Activated naive CD8-positive, alpha-beta T cell treated with anti-CD3 and anti-CD28 coated beads, Interleukin-2, amount 50 U/mL, for 24 hours (primary cell): ENCODE measurements around the gene SNHG17.
"Not testable (repeated sequence)": the region's sequence is repeated elsewhere in the genome, so short reads cannot be mapped to it uniquely, and the experiment has no call there.

Experiments used
- ATAC-seq: fragments of 150-1000 bp; cut with Tn5 transposase; one replicate; pipeline ENCODE4 v1.10.0; 2021
- DNase-seq: peaks from one replicate; pipeline ENCODE4 v3.0.0; 2021
- H3K27ac Mint-ChIP-seq: one replicate; pipeline ENCODE4 v1.8.0; 2021; ENCODE audit warnings: mild to moderate bottlenecking, mixed read lengths
- H3K27me3 Mint-ChIP-seq: one replicate; pipeline ENCODE4 v1.8.0; 2021; ENCODE audit warnings: mixed read lengths
- H3K36me3 Mint-ChIP-seq: one replicate; pipeline ENCODE4 v1.8.0; 2021; ENCODE audit warnings: low read depth, mixed read lengths
- H3K4me1 Mint-ChIP-seq: one replicate; pipeline ENCODE4 v1.8.0; 2021; ENCODE audit warnings: mixed read lengths
- H3K4me3 Mint-ChIP-seq: one replicate; pipeline ENCODE4 v1.8.0; 2021; ENCODE audit warnings: mild to moderate bottlenecking, moderate library complexity, mixed read lengths
- H3K9me3 Mint-ChIP-seq: one replicate; pipeline ENCODE4 v1.8.0; 2021; ENCODE audit warnings: mixed read lengths

Gene SNHG17

GRCh38 chr20:38434770-38435554 lies at the start of gene SNHG17:
Gene SNHG17 (minus strand): TSS chr20:38435328.
- Mint-ChIP-seq H3K27me3 (peaks cover 7% of the 10 kb centered on the region), H3K36me3 (peaks cover 49% of the 10 kb centered on the region), H3K4me1 (peaks cover 37% of the 10 kb centered on the region), H3K4me3 (peak within 1 kb of the TSS; percentile 94), H3K27ac (peak within 1 kb of the TSS; percentile 98), H3K9me3 (no peaks in the 10 kb centered on the region)
- peak; percentile 72 for ATAC-seq
- peak; percentile 92 for DNase-seq

- Mint-ChIP-seq H3K4me1 (peaks cover 32% of the 10 kb centered on the region), H3K27ac (no peak overlapping the region)
Measured at GRCh38 chr20:38479596-38479995, 44.5 kb upstream of the SNHG17 start.

GRCh38 chr20:38477747-38478146 lies 42.6 kb upstream of the SNHG17 start:
- Mint-ChIP-seq H3K27me3 (no peaks in the 10 kb centered on the region), H3K4me3 (no peak overlapping the region), H3K4me1 (peaks cover 44% of the 10 kb centered on the region), H3K27ac (peak overlapping the region; percentile 18), H3K36me3 (peaks cover 15% of the 10 kb centered on the region), H3K9me3 (no peaks in the 10 kb centered on the region)
- no peak for ATAC-seq
- DNase-seq: no peak

More at GRCh38 chr20:38479596-38479995, 44.5 kb upstream of the SNHG17 start:
- DNase-seq (no peak), ATAC-seq (no peak)
- no peaks in the 10 kb centered on the region for H3K9me3 Mint-ChIP-seq
- no peaks in the 10 kb centered on the region for H3K27me3 Mint-ChIP-seq
- no peak overlapping the region for H3K4me3 Mint-ChIP-seq
- peaks cover 13% of the 10 kb centered on the region for H3K36me3 Mint-ChIP-seq

GRCh38 chr20:38473367-38473795 lies 38.3 kb upstream of the SNHG17 start:
- DNase-seq (no peak), ATAC-seq (no peak)
- Mint-ChIP-seq H3K27ac (peak overlapping the region; percentile 61), H3K4me1 (peaks cover 48% of the 10 kb centered on the region), H3K9me3 (no peaks in the 10 kb centered on the region), H3K27me3 (no peaks in the 10 kb centered on the region), H3K4me3 (peak overlapping the region; percentile 86), H3K36me3 (peaks cover 5% of the 10 kb centered on the region)

- ATAC-seq (peak; percentile 96), DNase-seq (peak; percentile 97)
- Mint-ChIP-seq H3K27me3 (no peaks in the 10 kb centered on the region), H3K27ac (peak within 1 kb of the TSS; percentile 86), H3K9me3 (no peaks in the 10 kb centered on the region), H3K36me3 (peaks cover 5% of the 10 kb centered on the region), H3K4me1 (peaks cover 46% of the 10 kb centered on the region), H3K4me3 (peak within 1 kb of the TSS; percentile 86)
Measured at GRCh38 chr20:38472513-38473366, 37.6 kb upstream of the SNHG17 start, which contains the start of gene RALGAPB. Gene RALGAPB (plus strand): TSS chr20:38472843. CDS start chr20:38488433, 15,590 bp downstream.

GRCh38 chr20:38471987-38472512 lies 36.9 kb upstream of the SNHG17 start:
- ATAC-seq (no peak), DNase-seq (no peak)
- H3K4me1 Mint-ChIP-seq: peaks cover 39% of the 10 kb centered on the region
- H3K27ac Mint-ChIP-seq: peak overlapping the region; percentile 86
- peaks cover 5% of the 10 kb centered on the region for H3K36me3 Mint-ChIP-seq
- no peaks in the 10 kb centered on the region for H3K27me3 Mint-ChIP-seq
- H3K4me3 Mint-ChIP-seq: peak overlapping the region; percentile 86
- H3K9me3 Mint-ChIP-seq: no peaks in the 10 kb centered on the region

- no peak for DNase-seq
- H3K9me3 Mint-ChIP-seq: no peaks in the 10 kb centered on the region
- H3K27me3 Mint-ChIP-seq: no peaks in the 10 kb centered on the region
- no peak for ATAC-seq
- H3K27ac Mint-ChIP-seq: no peak overlapping the region
- peaks cover 35% of the 10 kb centered on the region for H3K4me1 Mint-ChIP-seq
- H3K36me3 Mint-ChIP-seq: peaks cover 5% of the 10 kb centered on the region
- no peak overlapping the region for H3K4me3 Mint-ChIP-seq
Measured at GRCh38 chr20:38471245-38471644, 36.1 kb upstream of the SNHG17 start.

- DNase-seq (no peak), ATAC-seq (no peak)
- Mint-ChIP-seq H3K36me3 (no peaks in the 10 kb centered on the region), H3K4me1 (peaks cover 3% of the 10 kb centered on the region), H3K9me3 (no peaks in the 10 kb centered on the region), H3K27me3 (no peaks in the 10 kb centered on the region), H3K27ac (no peak overlapping the region), H3K4me3 (no peak overlapping the region)
Measured at GRCh38 chr20:38466983-38467382, 31.9 kb upstream of the SNHG17 start.

- H3K27me3 Mint-ChIP-seq: no peaks in the 10 kb centered on the region
- H3K36me3 Mint-ChIP-seq: no peaks in the 10 kb centered on the region
- H3K27ac Mint-ChIP-seq: no peak overlapping the region
- ATAC-seq (no peak), DNase-seq (no peak)
- no peaks in the 10 kb centered on the region for H3K9me3 Mint-ChIP-seq
- H3K4me1 Mint-ChIP-seq: no peaks in the 10 kb centered on the region
- no peak overlapping the region for H3K4me3 Mint-ChIP-seq
Measured at GRCh38 chr20:38466171-38466570, 31.0 kb upstream of the SNHG17 start.

- H3K4me1 Mint-ChIP-seq, H3K9me3 Mint-ChIP-seq, H3K27ac Mint-ChIP-seq, DNase-seq, ATAC-seq, H3K36me3 Mint-ChIP-seq, H3K27me3 Mint-ChIP-seq, H3K4me3 Mint-ChIP-seq: not testable (repeated sequence)
Measured at GRCh38 chr20:38461569-38461968, 26.4 kb upstream of the SNHG17 start.

GRCh38 chr20:38461167-38461566 lies 26.0 kb upstream of the SNHG17 start:
- not testable (repeated sequence) for DNase-seq, H3K9me3 Mint-ChIP-seq, H3K4me3 Mint-ChIP-seq, H3K36me3 Mint-ChIP-seq, H3K27me3 Mint-ChIP-seq, H3K27ac Mint-ChIP-seq, H3K4me1 Mint-ChIP-seq, ATAC-seq

- not testable (repeated sequence) for H3K9me3 Mint-ChIP-seq, ATAC-seq, DNase-seq, H3K27me3 Mint-ChIP-seq, H3K27ac Mint-ChIP-seq, H3K4me1 Mint-ChIP-seq, H3K4me3 Mint-ChIP-seq, H3K36me3 Mint-ChIP-seq
Measured at GRCh38 chr20:38460631-38461030, 25.5 kb upstream of the SNHG17 start.

GRCh38 chr20:38460040-38460623 lies 25.0 kb upstream of the SNHG17 start:
- no peaks in the 10 kb centered on the region for H3K27me3 Mint-ChIP-seq
- no peak overlapping the region for H3K27ac Mint-ChIP-seq
- no peaks in the 10 kb centered on the region for H3K4me1 Mint-ChIP-seq
- H3K36me3 Mint-ChIP-seq: no peaks in the 10 kb centered on the region
- no peaks in the 10 kb centered on the region for H3K9me3 Mint-ChIP-seq
- no peak for ATAC-seq
- H3K4me3 Mint-ChIP-seq: no peak overlapping the region
- DNase-seq: no peak

GRCh38 chr20:38458314-38458713 lies 23.2 kb upstream of the SNHG17 start:
- H3K9me3 Mint-ChIP-seq: no peaks in the 10 kb centered on the region
- no peak for ATAC-seq
- H3K4me3 Mint-ChIP-seq: no peak overlapping the region
- no peak for DNase-seq
- H3K36me3 Mint-ChIP-seq: no peaks in the 10 kb centered on the region
- no peaks in the 10 kb centered on the region for H3K27me3 Mint-ChIP-seq
- peaks cover 2% of the 10 kb centered on the region for H3K4me1 Mint-ChIP-seq
- no peak overlapping the region for H3K27ac Mint-ChIP-seq
